GM21423 (cell line): Measurements from ENCODE around the gene RRAS2.

Experiments
- ATAC-seq: cut with Tn5 transposase; IDR thresholded peaks from one replicate; pipeline ENCODE4 v1.9.1; 2021; ENCODE audit warnings: mild to moderate bottlenecking, moderate library complexity; ENCODE audit not compliant: unreplicated experiment

Gene RRAS2

GRCh38 chr11:14340721-14341120, 18.3 kb downstream of the RRAS2 start:
- ATAC-seq = no peak

GRCh38 chr11:14339356-14339755, 19.6 kb downstream of the RRAS2 start:
- no peak for ATAC-seq

GRCh38 chr11:14336507-14337503, 22.2 kb downstream of the RRAS2 start:
- ATAC-seq = no peak

- no peak for ATAC-seq
Observed at GRCh38 chr11:14335712-14336111, 23.3 kb downstream of the RRAS2 start.

- ATAC-seq = no peak
Observed at GRCh38 chr11:14334893-14335292, 24.1 kb downstream of the RRAS2 start.

- no peak for ATAC-seq
Observed at GRCh38 chr11:14334192-14334591, 24.8 kb downstream of the RRAS2 start.

GRCh38 chr11:14331476-14332136, 27.4 kb downstream of the RRAS2 start:
- peak; percentile 36 for ATAC-seq

GRCh38 chr11:14330881-14331280, 28.1 kb downstream of the RRAS2 start:
- no peak for ATAC-seq

GRCh38 chr11:14329702-14330101, 29.3 kb downstream of the RRAS2 start:
- ATAC-seq = no peak

GRCh38 chr11:14327116-14327515, 31.9 kb downstream of the RRAS2 start:
- ATAC-seq = peak; percentile 41

GRCh38 chr11:14323118-14323676, 35.8 kb downstream of the RRAS2 start:
- no peak for ATAC-seq

- ATAC-seq = no peak
Observed at GRCh38 chr11:14322510-14322909, 36.5 kb downstream of the RRAS2 start.

- peak; percentile 57 for ATAC-seq
Observed at GRCh38 chr11:14320020-14320419, 39.0 kb downstream of the RRAS2 start.

- no peak for ATAC-seq
Observed at GRCh38 chr11:14318581-14318981, 40.4 kb downstream of the RRAS2 start.

- ATAC-seq = no peak
Observed at GRCh38 chr11:14317659-14318325, 41.2 kb downstream of the RRAS2 start.

GRCh38 chr11:14315130-14315529, 43.9 kb downstream of the RRAS2 start:
- ATAC-seq = peak; percentile 37

- ATAC-seq = no peak
Observed at GRCh38 chr11:14314127-14314526, 44.9 kb downstream of the RRAS2 start.

- no peak for ATAC-seq
Observed at GRCh38 chr11:14312736-14313438, 46.1 kb downstream of the RRAS2 start.

GRCh38 chr11:14310679-14311078, 48.3 kb downstream of the RRAS2 start:
- no peak for ATAC-seq

GRCh38 chr11:14309425-14310192, 49.4 kb downstream of the RRAS2 start:
- ATAC-seq = no peak
